T-helper 2 cell treated with Interferon-gamma antibody and Interleukin-4, amounts not matched to agents 5 μg/mL and 100 μg/mL, for 36 hours (primary cell): ENCODE results near the gene BACE2.

Experiments
- DNase-seq: peaks from one replicate; pipeline ENCODE4 v3.0.0; 2021; ENCODE audit warnings: low spot score
- H3K27ac Mint-ChIP-seq: one replicate; pipeline ENCODE4 v1.8.0; 2021; ENCODE audit warnings: mild to moderate bottlenecking, mixed read lengths
- H3K27me3 Mint-ChIP-seq: one replicate; pipeline ENCODE4 v1.8.0; 2021; ENCODE audit warnings: low read depth, mixed read lengths
- H3K36me3 Mint-ChIP-seq: one replicate; pipeline ENCODE4 v1.8.0; 2021; ENCODE audit warnings: low read depth, mixed read lengths
- H3K4me1 Mint-ChIP-seq: one replicate; pipeline ENCODE4 v1.8.0; 2021; ENCODE audit warnings: low read depth, mixed read lengths
- H3K4me3 Mint-ChIP-seq: one replicate; pipeline ENCODE4 v1.8.0; 2022; ENCODE audit warnings: mild to moderate bottlenecking, moderate library complexity, mixed read lengths
- H3K9me3 Mint-ChIP-seq: one replicate; pipeline ENCODE4 v1.8.0; 2021; ENCODE audit warnings: mixed read lengths

BACE2 gene

DNA sequence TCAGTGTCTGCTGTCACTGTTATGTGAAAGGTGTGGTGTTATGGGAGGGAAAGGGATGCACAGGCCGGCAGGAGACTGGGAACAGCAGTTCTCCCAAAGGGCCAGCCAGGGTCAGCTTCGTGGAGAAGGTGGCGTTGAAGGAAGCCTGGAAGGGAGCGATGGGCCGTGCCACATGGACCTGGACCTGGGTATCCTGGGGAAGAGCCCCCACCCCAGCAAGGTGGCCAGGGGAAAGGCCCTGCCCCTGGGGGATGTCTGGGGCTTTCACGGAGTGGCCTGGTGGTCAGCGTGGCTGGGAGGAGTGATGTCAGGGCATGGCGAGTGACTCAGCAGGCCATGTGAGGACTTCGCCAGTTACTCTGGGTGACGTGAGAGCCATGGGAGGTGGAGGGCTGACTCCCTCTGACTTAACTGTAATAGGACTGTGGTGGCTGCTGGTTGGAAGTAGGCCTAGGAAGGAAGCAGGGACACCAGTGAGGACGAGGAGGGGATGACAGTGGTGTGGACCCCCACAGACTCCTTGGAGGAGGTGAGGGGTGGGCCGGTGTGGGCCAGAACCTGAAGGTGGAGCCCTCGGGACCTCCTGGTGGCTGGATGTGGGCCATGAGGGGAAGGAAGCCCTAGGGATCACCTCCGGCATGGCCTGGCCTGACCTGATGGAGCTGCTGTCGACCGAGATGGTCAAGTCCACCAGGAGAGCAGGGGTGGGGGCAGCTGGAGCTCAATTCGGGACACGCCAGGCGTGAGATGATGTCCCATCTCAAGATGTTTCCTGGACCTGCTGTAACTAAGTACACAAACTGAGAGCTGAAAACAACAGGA lies 54.5 kb downstream of the BACE2 start:
- H3K4me1 Mint-ChIP-seq, result no peaks in the 10 kb centered on the region
- H3K4me3 Mint-ChIP-seq, result no peak overlapping the region
- H3K27ac Mint-ChIP-seq, result no peak overlapping the region
- H3K27me3 Mint-ChIP-seq, result no peaks in the 10 kb centered on the region
- H3K36me3 Mint-ChIP-seq, result no peaks in the 10 kb centered on the region
- no peaks in the 10 kb centered on the region for H3K9me3 Mint-ChIP-seq
- no peak for DNase-seq

DNA sequence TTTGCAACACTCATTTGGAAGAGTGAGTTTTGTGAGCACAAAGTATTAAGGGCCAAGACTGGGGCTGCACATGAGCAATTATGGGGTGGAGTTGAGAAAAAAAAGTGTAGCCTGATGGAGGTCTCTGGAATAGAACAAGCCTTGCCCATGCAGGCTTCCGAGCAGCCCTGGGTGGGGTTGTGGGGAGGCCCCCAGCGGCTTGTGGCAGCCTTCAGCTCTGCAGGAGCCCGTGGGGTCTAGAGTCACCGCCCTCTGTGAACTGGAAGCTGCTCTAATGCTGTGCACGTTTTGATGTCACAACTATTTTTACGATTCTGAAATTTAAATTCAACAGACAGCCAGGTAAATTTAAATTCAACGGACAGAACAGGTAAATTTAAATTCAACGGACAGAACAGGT lies 58.9 kb downstream of the BACE2 start:
- H3K27me3 Mint-ChIP-seq, result no peaks in the 10 kb centered on the region

DNA sequence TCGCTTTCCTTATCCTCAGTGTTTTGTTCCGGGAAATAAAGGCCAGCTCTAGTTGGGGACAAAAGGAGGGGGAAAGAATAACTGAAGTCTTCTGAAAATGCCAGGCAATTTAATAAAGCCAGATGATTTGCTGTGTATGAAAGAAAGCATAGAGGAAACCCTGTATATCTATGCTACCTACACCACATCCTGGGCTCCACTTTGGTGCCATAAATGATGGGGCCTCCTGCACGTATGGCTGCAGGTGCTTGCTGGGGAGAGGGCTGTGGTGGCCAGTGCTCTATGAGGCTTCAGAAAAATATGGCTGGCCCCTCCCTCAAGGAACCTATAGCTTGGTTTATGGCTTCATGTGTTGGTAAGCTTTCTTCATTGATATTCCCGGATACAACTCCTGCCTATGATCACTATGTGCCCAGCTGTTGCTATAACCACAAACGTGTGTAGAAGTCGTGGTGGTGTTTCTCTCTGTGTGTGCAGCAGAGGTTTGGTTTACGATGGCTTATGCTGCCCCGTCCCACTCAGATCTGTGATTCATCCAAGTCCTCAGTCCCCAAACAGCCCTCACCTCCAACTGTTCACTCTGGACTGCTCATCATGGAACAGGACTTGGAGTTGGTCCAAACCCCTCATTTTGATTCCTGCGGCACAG lies 59.5 kb downstream of the BACE2 start:
- DNase-seq, result no peak
- no peaks in the 10 kb centered on the region for H3K27me3 Mint-ChIP-seq
- H3K4me3 Mint-ChIP-seq, result no peak overlapping the region
- H3K27ac Mint-ChIP-seq, result no peak overlapping the region
- no peaks in the 10 kb centered on the region for H3K36me3 Mint-ChIP-seq
- no peaks in the 10 kb centered on the region for H3K9me3 Mint-ChIP-seq
- H3K4me1 Mint-ChIP-seq, result no peaks in the 10 kb centered on the region

More for the DNA sequence above, 58.9 kb downstream of the BACE2 start:
- no peaks in the 10 kb centered on the region for H3K9me3 Mint-ChIP-seq
- no peaks in the 10 kb centered on the region for H3K4me1 Mint-ChIP-seq
- H3K27ac Mint-ChIP-seq, result no peak overlapping the region
- H3K36me3 Mint-ChIP-seq, result no peaks in the 10 kb centered on the region
- DNase-seq, result no peak
- no peak overlapping the region for H3K4me3 Mint-ChIP-seq

DNA sequence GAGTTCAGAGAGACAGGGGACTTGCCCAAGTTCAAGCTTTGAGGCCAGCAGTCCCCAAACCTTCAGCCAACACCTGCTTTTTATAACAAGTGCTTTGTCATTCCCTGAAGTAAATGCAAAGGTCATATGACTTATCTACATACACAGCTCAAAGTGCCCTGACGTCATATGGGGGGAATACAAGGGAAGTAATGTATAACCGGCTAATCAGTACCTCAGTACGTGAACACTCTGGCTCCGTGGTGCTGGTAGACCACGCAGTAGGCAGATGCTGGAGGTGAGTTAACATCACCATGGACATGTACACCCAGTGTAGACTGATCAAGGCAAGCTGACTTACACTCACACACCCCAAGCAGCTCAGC lies 60.0 kb downstream of the BACE2 start:
- Mint-ChIP-seq H3K9me3 (no peaks in the 10 kb centered on the region), H3K4me3 (no peak overlapping the region)

DNA sequence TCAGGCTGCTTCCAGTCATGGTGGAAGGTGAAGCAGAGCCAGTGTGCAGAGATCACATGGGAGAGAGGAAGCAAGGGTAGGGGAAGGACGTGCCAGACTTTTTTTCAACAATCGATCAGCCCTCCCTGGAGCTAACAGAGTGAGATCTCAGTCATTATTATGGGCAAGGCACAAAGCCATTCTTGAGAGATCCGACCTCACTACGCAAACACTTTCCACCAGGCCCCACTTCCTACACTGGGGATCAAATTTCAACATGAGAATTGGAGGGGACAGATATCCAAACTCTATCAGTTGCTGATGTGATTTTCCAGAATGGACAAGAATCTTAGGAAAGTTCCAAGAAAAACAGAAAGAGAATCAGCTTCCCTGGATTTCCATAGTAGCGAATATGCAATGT lies 60.5 kb downstream of the BACE2 start:
- H3K9me3 Mint-ChIP-seq, result no peaks in the 10 kb centered on the region
- H3K27ac Mint-ChIP-seq, result no peak overlapping the region
- H3K4me3 Mint-ChIP-seq, result no peak overlapping the region
- H3K4me1 Mint-ChIP-seq, result no peaks in the 10 kb centered on the region
- no peaks in the 10 kb centered on the region for H3K27me3 Mint-ChIP-seq
- H3K36me3 Mint-ChIP-seq, result no peaks in the 10 kb centered on the region
- no peak for DNase-seq

More for the DNA sequence above, 60.0 kb downstream of the BACE2 start:
- Mint-ChIP-seq H3K4me1 (no peaks in the 10 kb centered on the region), H3K27ac (no peak overlapping the region), H3K36me3 (no peaks in the 10 kb centered on the region), H3K27me3 (no peaks in the 10 kb centered on the region)
- no peak for DNase-seq

DNA sequence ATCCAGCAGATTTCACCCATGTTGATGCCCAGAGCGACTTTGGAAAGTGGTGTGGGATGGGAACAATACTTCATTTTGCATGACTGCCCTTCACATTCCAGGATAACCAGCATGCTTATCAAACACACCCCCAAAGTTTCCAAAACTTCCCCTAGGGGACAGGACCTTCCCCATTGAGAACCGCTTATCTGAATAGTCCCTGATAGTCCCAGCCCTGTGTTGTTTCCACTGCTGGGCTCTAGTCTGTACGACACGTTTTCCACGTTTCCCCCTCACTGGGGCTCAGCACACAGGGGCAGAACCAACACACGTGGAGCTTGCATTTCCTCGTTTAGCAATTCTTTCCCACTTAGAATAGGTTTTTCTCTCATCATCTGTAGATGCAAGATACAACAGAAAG lies 61.0 kb downstream of the BACE2 start:
- Mint-ChIP-seq H3K4me1 (no peaks in the 10 kb centered on the region), H3K4me3 (no peak overlapping the region), H3K27ac (no peak overlapping the region), H3K9me3 (no peaks in the 10 kb centered on the region), H3K27me3 (no peaks in the 10 kb centered on the region), H3K36me3 (no peaks in the 10 kb centered on the region)
- DNase-seq, result no peak

DNA sequence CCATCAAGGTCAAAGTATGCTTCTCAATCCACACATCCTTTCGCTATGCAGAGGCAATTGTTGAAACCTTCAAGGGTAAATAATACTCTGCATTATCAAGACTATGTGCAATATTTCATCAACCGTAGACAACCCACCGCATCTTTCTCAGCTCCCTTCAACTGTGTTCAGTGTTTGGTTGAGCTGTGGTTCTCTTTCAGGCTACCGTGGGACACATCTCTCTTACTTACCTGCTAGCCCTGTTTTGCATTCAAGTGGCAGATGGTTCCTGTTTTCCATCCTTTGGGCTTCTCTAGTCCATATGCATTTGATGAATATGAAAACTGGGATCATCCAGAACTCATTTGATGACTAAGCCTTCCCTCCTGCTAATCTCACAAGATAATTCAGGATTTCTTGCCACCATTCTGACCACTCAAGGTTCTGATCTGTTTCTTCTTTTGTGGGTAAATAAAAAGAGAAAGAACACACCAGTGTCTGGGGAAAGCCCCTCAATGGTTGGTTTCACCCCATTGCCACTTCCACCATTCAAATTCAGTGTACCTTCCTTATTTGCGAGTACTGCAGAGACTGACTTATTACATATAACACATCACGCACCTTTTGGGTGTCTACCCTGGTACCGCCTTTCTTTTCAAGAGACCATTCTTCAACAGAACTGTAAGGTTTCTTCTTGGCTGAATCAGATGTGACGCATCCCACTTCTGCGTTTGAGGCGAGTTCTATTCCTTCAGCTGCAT lies 61.7 kb downstream of the BACE2 start:
- no peaks in the 10 kb centered on the region for H3K4me1 Mint-ChIP-seq
- H3K36me3 Mint-ChIP-seq, result no peaks in the 10 kb centered on the region
- H3K27ac Mint-ChIP-seq, result no peak overlapping the region
- no peak for DNase-seq
- no peak overlapping the region for H3K4me3 Mint-ChIP-seq
- H3K27me3 Mint-ChIP-seq, result no peaks in the 10 kb centered on the region
- H3K9me3 Mint-ChIP-seq, result no peaks in the 10 kb centered on the region

DNA sequence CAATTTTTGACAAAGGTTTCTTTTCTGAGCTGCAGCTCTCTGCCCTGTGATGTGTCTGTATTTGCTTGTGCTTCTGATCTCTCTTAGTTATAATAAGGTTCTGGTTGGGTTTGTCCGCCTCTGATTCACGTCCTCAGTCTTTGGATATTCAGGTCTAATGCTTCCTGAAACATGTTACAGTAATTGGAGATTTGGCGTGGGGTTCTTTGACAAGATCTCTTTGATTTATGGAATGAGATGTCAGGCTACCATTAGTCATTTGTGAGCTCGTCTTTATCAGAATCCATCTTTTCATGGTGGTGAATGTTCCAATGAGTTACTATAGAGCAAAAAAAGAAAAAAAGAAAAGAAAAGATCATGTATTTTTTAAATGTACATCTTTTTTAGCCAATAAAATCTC lies 62.5 kb downstream of the BACE2 start:
- no peaks in the 10 kb centered on the region for H3K36me3 Mint-ChIP-seq
- no peaks in the 10 kb centered on the region for H3K27me3 Mint-ChIP-seq
- DNase-seq, result no peak
- no peak overlapping the region for H3K4me3 Mint-ChIP-seq
- H3K27ac Mint-ChIP-seq, result no peak overlapping the region
- H3K4me1 Mint-ChIP-seq, result no peaks in the 10 kb centered on the region
- no peaks in the 10 kb centered on the region for H3K9me3 Mint-ChIP-seq

DNA sequence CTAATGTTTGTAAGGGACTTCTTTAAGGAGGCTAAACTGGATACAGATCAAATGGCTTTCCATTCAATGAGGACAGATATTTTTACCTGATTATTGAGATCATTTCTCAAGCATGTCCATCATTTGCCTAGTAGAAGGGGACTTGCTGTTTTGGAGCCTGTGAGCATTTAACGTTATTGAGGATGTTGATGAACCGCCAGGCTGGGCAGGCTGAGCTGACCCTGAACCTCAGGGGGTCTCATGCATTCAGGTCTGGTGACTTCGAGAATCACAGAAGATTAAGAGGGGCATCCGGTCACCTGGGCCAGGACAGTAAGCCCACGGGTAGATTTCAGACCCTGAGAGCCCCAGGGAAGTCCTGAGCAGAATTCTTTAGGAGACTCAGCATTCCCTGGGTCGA lies 63.1 kb downstream of the BACE2 start:
- Mint-ChIP-seq H3K4me3 (no peak overlapping the region), H3K9me3 (no peaks in the 10 kb centered on the region), H3K36me3 (no peaks in the 10 kb centered on the region), H3K27me3 (no peaks in the 10 kb centered on the region), H3K27ac (no peak overlapping the region), H3K4me1 (no peaks in the 10 kb centered on the region)
- DNase-seq, result no peak

DNA sequence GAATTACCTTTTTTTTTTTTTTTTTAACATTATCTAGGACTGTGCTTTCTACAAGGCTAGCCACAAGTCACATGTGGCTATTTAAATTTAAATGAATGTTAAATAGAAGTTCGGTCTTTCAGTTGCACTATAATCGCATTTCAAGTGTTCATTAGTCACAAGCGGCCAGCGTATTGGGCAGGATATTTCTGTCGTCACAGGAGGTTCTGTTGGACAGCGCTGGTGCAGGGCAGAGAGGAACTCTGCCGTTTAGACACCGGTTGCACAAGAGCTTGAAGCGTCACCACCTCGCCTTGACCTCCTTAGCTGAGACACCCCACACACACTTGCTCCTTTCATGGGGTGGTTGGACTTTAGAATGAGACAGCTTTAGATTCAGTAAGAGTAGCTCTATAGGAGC lies 64.1 kb downstream of the BACE2 start:
- Mint-ChIP-seq H3K27me3 (no peaks in the 10 kb centered on the region), H3K9me3 (no peaks in the 10 kb centered on the region), H3K27ac (no peak overlapping the region), H3K4me3 (no peak overlapping the region), H3K36me3 (no peaks in the 10 kb centered on the region), H3K4me1 (no peaks in the 10 kb centered on the region)
- DNase-seq, result no peak

DNA sequence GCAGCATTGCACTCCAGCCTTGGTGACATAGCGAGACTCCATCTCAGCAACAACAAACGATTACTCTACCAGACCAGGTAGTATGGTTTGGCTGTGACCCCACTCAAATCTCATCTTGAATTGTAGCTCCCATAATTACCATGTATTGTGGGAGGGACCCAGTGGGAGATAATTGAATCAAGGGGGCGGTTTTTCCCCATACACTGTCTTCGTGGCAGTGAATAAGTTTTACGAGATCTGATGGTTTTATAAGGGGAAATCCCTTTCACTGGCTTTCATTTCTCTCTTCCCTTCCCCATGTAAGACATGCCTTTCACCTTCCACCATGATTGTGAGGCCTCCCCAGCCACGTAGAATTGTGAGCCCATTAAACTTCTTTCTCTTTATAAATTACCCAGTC lies 66.0 kb downstream of the BACE2 start:
- no peaks in the 10 kb centered on the region for H3K4me1 Mint-ChIP-seq
- no peaks in the 10 kb centered on the region for H3K27me3 Mint-ChIP-seq
- DNase-seq, result no peak
- H3K9me3 Mint-ChIP-seq, result no peaks in the 10 kb centered on the region
- H3K36me3 Mint-ChIP-seq, result no peaks in the 10 kb centered on the region
- no peak overlapping the region for H3K4me3 Mint-ChIP-seq
- H3K27ac Mint-ChIP-seq, result no peak overlapping the region

DNA sequence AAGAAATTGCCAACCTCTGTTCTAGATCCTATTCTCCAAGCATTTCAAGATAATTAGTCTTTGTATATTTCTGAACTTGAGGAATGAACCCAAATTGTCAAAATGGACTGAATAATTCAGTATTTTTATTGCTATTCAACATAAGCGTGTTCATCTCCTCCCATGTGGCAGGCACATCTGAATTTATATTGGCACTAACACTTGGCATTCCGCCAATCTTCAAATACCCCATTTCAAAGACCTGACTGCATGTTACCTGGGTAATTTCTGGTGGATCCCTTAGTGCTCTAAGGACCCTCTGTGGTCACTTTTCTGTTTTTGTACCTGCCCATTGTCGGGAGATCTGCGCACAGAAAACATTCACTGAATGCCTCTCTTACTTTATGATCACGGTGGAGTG lies 66.6 kb downstream of the BACE2 start:
- H3K36me3 Mint-ChIP-seq, result no peaks in the 10 kb centered on the region
- no peaks in the 10 kb centered on the region for H3K27me3 Mint-ChIP-seq
- no peak overlapping the region for H3K4me3 Mint-ChIP-seq
- H3K27ac Mint-ChIP-seq, result no peak overlapping the region
- no peaks in the 10 kb centered on the region for H3K4me1 Mint-ChIP-seq
- H3K9me3 Mint-ChIP-seq, result no peaks in the 10 kb centered on the region
- DNase-seq, result no peak

DNA sequence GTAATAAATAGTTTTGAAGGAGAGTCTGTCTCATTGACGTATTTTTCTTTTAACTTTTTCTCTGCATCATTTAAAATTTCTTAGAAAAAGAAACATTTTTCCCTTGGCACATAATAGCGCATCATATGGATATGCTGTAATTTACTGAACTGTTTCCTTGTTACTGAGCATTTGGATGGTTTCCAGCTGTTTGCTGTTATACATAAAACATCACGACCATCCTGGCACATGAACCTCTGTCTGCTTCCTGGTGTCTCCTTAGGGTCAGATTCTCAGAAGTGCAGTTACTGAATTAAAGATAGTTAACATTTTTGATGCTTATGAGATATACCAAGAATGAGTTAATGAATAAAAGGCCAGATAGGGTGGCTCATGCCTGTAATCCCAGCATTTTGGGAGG lies 67.2 kb downstream of the BACE2 start:
- no peak for DNase-seq
- Mint-ChIP-seq H3K27me3 (no peaks in the 10 kb centered on the region), H3K4me1 (no peaks in the 10 kb centered on the region), H3K9me3 (no peaks in the 10 kb centered on the region), H3K36me3 (no peaks in the 10 kb centered on the region), H3K4me3 (no peak overlapping the region), H3K27ac (no peak overlapping the region)

DNA sequence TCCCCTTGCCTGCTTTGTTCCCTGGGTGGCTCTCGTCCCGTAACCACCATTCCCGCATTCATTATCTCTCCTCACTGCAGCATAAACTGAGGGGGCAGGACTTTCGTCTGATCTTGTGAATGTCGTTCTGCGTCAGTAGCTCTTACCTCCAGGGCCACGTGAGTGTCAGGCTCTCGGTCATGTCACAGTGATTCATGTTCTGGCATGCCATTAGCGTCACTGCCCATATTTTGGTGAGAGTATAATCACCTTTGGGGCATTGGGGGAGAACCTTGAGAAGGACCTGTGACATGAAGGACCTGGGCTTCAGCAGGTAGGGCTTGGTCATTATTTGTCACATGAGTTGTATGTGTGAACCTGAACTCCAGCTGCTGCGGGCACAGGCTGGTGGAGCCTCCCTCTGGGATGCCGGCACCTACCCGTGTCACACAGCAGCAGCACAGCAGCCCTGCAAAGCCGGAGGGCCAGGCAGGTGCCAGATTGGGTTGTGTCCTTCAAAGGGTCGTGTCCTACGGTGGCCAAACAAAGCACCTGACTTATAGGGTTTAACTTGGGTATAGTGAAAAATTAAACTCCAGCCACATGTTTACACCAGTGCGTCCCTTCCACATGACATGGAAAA lies 68.5 kb downstream of the BACE2 start:
- H3K27me3 Mint-ChIP-seq, result no peaks in the 10 kb centered on the region
- H3K4me1 Mint-ChIP-seq, result no peaks in the 10 kb centered on the region

More for the DNA sequence above, 68.5 kb downstream of the BACE2 start:
- no peaks in the 10 kb centered on the region for H3K36me3 Mint-ChIP-seq
- no peak overlapping the region for H3K4me3 Mint-ChIP-seq
- H3K27ac Mint-ChIP-seq, result no peak overlapping the region
- no peak for DNase-seq
- no peaks in the 10 kb centered on the region for H3K9me3 Mint-ChIP-seq
